GM18868 (cell line): ENCODE results near the gene MYO15B.
"Not testable (repeated sequence)": the region's sequence is repeated elsewhere in the genome, so short reads cannot be mapped to it uniquely, and the experiment has no call there.

Experiments used
- ATAC-seq: cut with Tn5 transposase; IDR thresholded peaks from one replicate; pipeline ENCODE4 v1.9.1; 2021; ENCODE audit warnings: mild to moderate bottlenecking, moderate library complexity; ENCODE audit not compliant: unreplicated experiment

MYO15B gene

GRCh38 chr17:75575197-75575596 is 12.4 kb upstream of the MYO15B start:
- no peak for ATAC-seq

- ATAC-seq = no peak
These were observed 11.9 kb upstream of the MYO15B start for GRCh38 chr17:75575728-75576127.

- ATAC-seq = no peak
These were observed 10.9 kb upstream of the MYO15B start for GRCh38 chr17:75576661-75577060.

GRCh38 chr17:75581121-75581725 is 6.4 kb upstream of the MYO15B start:
- ATAC-seq = not testable (repeated sequence)

GRCh38 chr17:75583197-75583596 is 4.4 kb upstream of the MYO15B start:
- ATAC-seq = not testable (repeated sequence)

GRCh38 chr17:75584849-75585175 is 2.8 kb upstream of the MYO15B start:
- ATAC-seq = no peak

GRCh38 chr17:75588596-75589011 is 1.0 kb downstream of the MYO15B start:
- peak; percentile 13 for ATAC-seq

GRCh38 chr17:75589012-75589918 is 1.7 kb downstream of the MYO15B start:
- ATAC-seq = peak; percentile 81

GRCh38 chr17:75589919-75590303 is 2.3 kb downstream of the MYO15B start:
- no peak for ATAC-seq

GRCh38 chr17:75590314-75590761 is 2.7 kb downstream of the MYO15B start:
- no peak for ATAC-seq

GRCh38 chr17:75590849-75591721 is 3.5 kb downstream of the MYO15B start:
- no peak for ATAC-seq

GRCh38 chr17:75591722-75592302 is 4.2 kb downstream of the MYO15B start:
- no peak for ATAC-seq

- no peak for ATAC-seq
These were observed 4.9 kb downstream of the MYO15B start for GRCh38 chr17:75592348-75593020.

GRCh38 chr17:75593430-75593829 is 5.8 kb downstream of the MYO15B start:
- not testable (repeated sequence) for ATAC-seq

GRCh38 chr17:75594499-75595283 is 7.1 kb downstream of the MYO15B start:
- ATAC-seq = no peak

GRCh38 chr17:75595284-75595919 is 7.8 kb downstream of the MYO15B start:
- no peak for ATAC-seq

- ATAC-seq = no peak
These were observed 8.3 kb downstream of the MYO15B start for GRCh38 chr17:75595920-75596313.

GRCh38 chr17:75596320-75597087 is 8.9 kb downstream of the MYO15B start:
- no peak for ATAC-seq
